Common myeloid progenitor, CD34-positive (primary cell): Measurements from ENCODE around the gene ITPR3.

Source experiments
- CTCF ChIA-PET: fragments of 350-600 bp; sonication (Branson Sonifier 250); formaldehyde crosslinking; loops from one replicate; lab custom pipeline; 2021; ENCODE audit warnings: antibody characterized with exemption; lab: Charles Lee
- POLR2A ChIA-PET: fragments of 350-600 bp; sonication (Branson Sonifier 250); formaldehyde crosslinking; loops from one replicate; lab custom pipeline; 2021; ENCODE audit warnings: antibody characterized with exemption; lab: Charles Lee
- DNase-seq, 3 donors: peaks; one replicate each; pipeline versions ENCODE4 v3.0.0 to v3.0.0-alpha.2; 2013
- H3K27ac ChIP-seq, 2 experiments: 1 replicate in 1 of 2; 2 replicates in 1 of 2; pipeline ENCODE4 v1.7.0; 2013; ENCODE audit warnings: inconsistent platforms in 2 of 2, low read length in 2 of 2, mild to moderate bottlenecking in 2 of 2, low read depth in 1 of 2, moderate library complexity in 1 of 2; ENCODE audit not compliant: severe bottlenecking in 2 of 2, insufficient read depth in 1 of 2, poor library complexity in 1 of 2
- H3K27me3 ChIP-seq, 5 experiments: replicated peaks in 2 of 5; 1 replicate in 3 of 5; 2 replicates in 2 of 5; pipeline versions ENCODE4 v1.6.1 to v1.7.0; 2013; ENCODE audit warnings: low read length in 4 of 5, mild to moderate bottlenecking in 2 of 5, moderate library complexity in 2 of 5, inconsistent platforms in 1 of 5; ENCODE audit not compliant: insufficient read depth in 5 of 5, control insufficient read depth in 4 of 5
- H3K36me3 ChIP-seq, 4 experiments: 1 replicate in 2 of 4; 2 replicates in 2 of 4; pipeline versions ENCODE4 v1.6.1 to v1.7.0; 2013; ENCODE audit warnings: low read length in 3 of 4, control low read depth in 1 of 4, mild to moderate bottlenecking in 1 of 4; ENCODE audit not compliant: control insufficient read depth in 4 of 4, insufficient read depth in 4 of 4
- H3K4me1 ChIP-seq, 4 experiments: 1 replicate in 3 of 4; 2 replicates in 1 of 4; pipeline versions ENCODE4 v1.6.1 to v1.7.1; 2013; ENCODE audit warnings: low read length in 3 of 4, mild to moderate bottlenecking in 3 of 4, control low read depth in 1 of 4, inconsistent platforms in 1 of 4, moderate library complexity in 1 of 4; ENCODE audit not compliant: control insufficient read depth in 4 of 4, insufficient read depth in 4 of 4; ENCODE audit errors: control extremely low read depth in 1 of 4
- H3K4me3 ChIP-seq, 7 experiments: 1 replicate in 4 of 7; 2 replicates in 3 of 7; pipeline versions ENCODE4 v1.5.1 to v1.7.0; 2013; ENCODE audit warnings: mild to moderate bottlenecking in 7 of 7, low read length in 6 of 7, moderate library complexity in 6 of 7, inconsistent platforms in 2 of 7, low read depth in 2 of 7, control low read depth in 1 of 7; ENCODE audit not compliant: insufficient read depth in 4 of 7, control insufficient read depth in 1 of 7; ENCODE audit errors: extremely low read depth in 1 of 7
- H3K9me3 ChIP-seq, 5 experiments: 1 replicate in 4 of 5; 2 replicates in 1 of 5; pipeline versions ENCODE4 v1.6.1 to v1.7.1; 2013; ENCODE audit warnings: low read length in 4 of 5, mild to moderate bottlenecking in 2 of 5, inconsistent platforms in 1 of 5, low read depth in 1 of 5, moderate library complexity in 1 of 5; ENCODE audit not compliant: control insufficient read depth in 4 of 5, insufficient read depth in 2 of 5; ENCODE audit errors: control extremely low read depth in 1 of 5
- WGBS: methylation state at CpG from one replicate; pipeline ENCODE4 v1.1.5; 2013; ENCODE audit not compliant: insufficient coverage; 5-methylcytosine and 5-hydroxymethylcytosine counted together

The ITPR3 gene

GRCh38 chr6:33717934-33718455 lies 96.9 kb downstream of the ITPR3 start:
- Histone ChIP-seq H3K9me3 (no peaks in the 10 kb centered on the region), H3K27me3 (peaks cover 0 to 4% (median 0%) of the 10 kb centered on the region in 5 experiments), H3K27ac (no peak overlapping the region), H3K4me3 (no peak overlapping the region), H3K4me1 (peaks cover 0 to 19% (median 6%) of the 10 kb centered on the region in 4 experiments), H3K36me3 (no peaks in the 10 kb centered on the region)
- ChIA-PET CTCF (interaction anchor here (1.5 kb wide), 1 partner anchor 17 kb away, joined by 4 read pairs; no protein-coding TSS in a partner anchor), POLR2A (no interaction called here)
- no peak for DNase-seq
- WGBS = 14% methylated on average over 1 of the region's 6 CpGs

GRCh38 chr6:33718713-33719112 lies 97.6 kb downstream of the ITPR3 start:
- peaks cover 0 to 7% (median 4%) of the 10 kb centered on the region in 5 experiments for H3K27me3 ChIP-seq
- CTCF ChIA-PET = interaction anchor here (1.5 kb wide), 1 partner anchor 17 kb away, joined by 4 read pairs; no protein-coding TSS in a partner anchor
- POLR2A ChIA-PET = no interaction called here
- peak in 2 of 3 donors; percentile 42 to 47 for DNase-seq
- no peak overlapping the region for H3K4me3 ChIP-seq
- H3K27ac ChIP-seq = no peak overlapping the region
- H3K9me3 ChIP-seq = no peaks in the 10 kb centered on the region
- H3K36me3 ChIP-seq = no peaks in the 10 kb centered on the region
- no CpG with 5 or more reads among the region's 2 CpGs for WGBS
- peaks cover 0 to 19% (median 6%) of the 10 kb centered on the region in 4 experiments for H3K4me1 ChIP-seq

- H3K27me3 ChIP-seq = peaks cover 0 to 9% (median 6%) of the 10 kb centered on the region in 5 experiments
- no peak overlapping the region for H3K27ac ChIP-seq
- WGBS = 88% methylated on average over 10 of the region's 11 CpGs
- H3K36me3 ChIP-seq = no peaks in the 10 kb centered on the region
- no peak overlapping the region for H3K4me3 ChIP-seq
- H3K4me1 ChIP-seq = peaks cover 0 to 13% (median 3%) of the 10 kb centered on the region in 4 experiments
- no peaks in the 10 kb centered on the region for H3K9me3 ChIP-seq
- DNase-seq = no peak
- ChIA-PET POLR2A (no interaction called here), CTCF (no interaction called here)
Measured at GRCh38 chr6:33719326-33719987, 98.3 kb downstream of the ITPR3 start.

- 100% methylated on average over 1 of the region's 1 CpG for WGBS
- CTCF ChIA-PET = interaction anchor here (0.9 to 1.1 kb wide), 2 partner anchors 9 to 23 kb away, joined by 4 read pairs; partner anchors contain the start of gene UQCC2
Measured at GRCh38 chr6:33720998-33721397, 99.9 kb downstream of the ITPR3 start.

GRCh38 chr6:33721508-33721907 lies 100.4 kb downstream of the ITPR3 start:
- no peak for DNase-seq
- Histone ChIP-seq H3K27ac (no peak overlapping the region), H3K9me3 (no peaks in the 10 kb centered on the region), H3K36me3 (no peaks in the 10 kb centered on the region), H3K27me3 (peaks cover 0 to 9% (median 6%) of the 10 kb centered on the region in 5 experiments), H3K4me1 (peaks cover 0 to 7% (median 0%) of the 10 kb centered on the region in 4 experiments), H3K4me3 (no peak overlapping the region)
- 56% methylated on average over 1 of the region's 5 CpGs for WGBS
- ChIA-PET CTCF (interaction anchor here (1.3 to 3.4 kb wide), 3 partner anchors 8 to 35 kb away, joined by 3 to 11 read pairs (median 9); partner anchors contain the start of gene UQCC2), POLR2A (no interaction called here)

More at GRCh38 chr6:33720998-33721397, 99.9 kb downstream of the ITPR3 start:
- Histone ChIP-seq H3K36me3 (no peaks in the 10 kb centered on the region), H3K4me1 (peaks cover 0 to 7% (median 0%) of the 10 kb centered on the region in 4 experiments), H3K4me3 (no peak overlapping the region), H3K27me3 (peaks cover 0 to 9% (median 6%) of the 10 kb centered on the region in 5 experiments), H3K27ac (no peak overlapping the region), H3K9me3 (no peaks in the 10 kb centered on the region)
- POLR2A ChIA-PET = interaction anchor here (0.6 kb wide), 1 partner anchor 133 kb away, joined by 3 read pairs; no protein-coding TSS in a partner anchor
- no peak for DNase-seq

- DNase-seq = no peak
- H3K4me1 ChIP-seq = peaks cover 0 to 7% (median 0%) of the 10 kb centered on the region in 4 experiments
- peaks cover 0 to 9% (median 6%) of the 10 kb centered on the region in 5 experiments for H3K27me3 ChIP-seq
- ChIA-PET POLR2A (no interaction called here), CTCF (interaction anchor here (1.3 to 3.4 kb wide), 4 partner anchors 9 to 34 kb away, joined by 3 to 11 read pairs (median 6); partner anchors contain the start of gene UQCC2)
- H3K4me3 ChIP-seq = no peak overlapping the region
- WGBS = 98% methylated on average over 4 of the region's 5 CpGs
- no peaks in the 10 kb centered on the region for H3K9me3 ChIP-seq
- no peak overlapping the region for H3K27ac ChIP-seq
- H3K36me3 ChIP-seq = no peaks in the 10 kb centered on the region
Measured at GRCh38 chr6:33722103-33722623, 101.0 kb downstream of the ITPR3 start.
